Measurements from ENCODE around the gene TMEM139. TPM values are rescaled to one million over a fixed set of nuclear protein-coding genes. Genes with fewer than 3 reads are reported as not detected.
A peak's percentile ranks its signal among the peaks of the same experiment; 100 is the strongest.

Gene TMEM139
- total RNA-seq, 1 donor from 2014 or later = 0.91 TPM

GRCh38 chr7:143285806-143286521, 1.2 kb downstream of the TMEM139 start:
- Mint-ChIP-seq H3K4me1 (peaks cover 72% of the 10 kb centered on the region), H3K9me3 (peaks cover 10% of the 10 kb centered on the region), H3K36me3 (ENCODE audit: low read depth) (peaks cover 8% of the 10 kb centered on the region), H3K4me3 (peak overlapping the region; percentile 93), H3K27me3 (ENCODE audit: low read depth) (no peaks in the 10 kb centered on the region), H3K27ac (ENCODE audit: unreplicated experiment) (no peak overlapping the region)
- TF ChIP-seq, protein P1, sequence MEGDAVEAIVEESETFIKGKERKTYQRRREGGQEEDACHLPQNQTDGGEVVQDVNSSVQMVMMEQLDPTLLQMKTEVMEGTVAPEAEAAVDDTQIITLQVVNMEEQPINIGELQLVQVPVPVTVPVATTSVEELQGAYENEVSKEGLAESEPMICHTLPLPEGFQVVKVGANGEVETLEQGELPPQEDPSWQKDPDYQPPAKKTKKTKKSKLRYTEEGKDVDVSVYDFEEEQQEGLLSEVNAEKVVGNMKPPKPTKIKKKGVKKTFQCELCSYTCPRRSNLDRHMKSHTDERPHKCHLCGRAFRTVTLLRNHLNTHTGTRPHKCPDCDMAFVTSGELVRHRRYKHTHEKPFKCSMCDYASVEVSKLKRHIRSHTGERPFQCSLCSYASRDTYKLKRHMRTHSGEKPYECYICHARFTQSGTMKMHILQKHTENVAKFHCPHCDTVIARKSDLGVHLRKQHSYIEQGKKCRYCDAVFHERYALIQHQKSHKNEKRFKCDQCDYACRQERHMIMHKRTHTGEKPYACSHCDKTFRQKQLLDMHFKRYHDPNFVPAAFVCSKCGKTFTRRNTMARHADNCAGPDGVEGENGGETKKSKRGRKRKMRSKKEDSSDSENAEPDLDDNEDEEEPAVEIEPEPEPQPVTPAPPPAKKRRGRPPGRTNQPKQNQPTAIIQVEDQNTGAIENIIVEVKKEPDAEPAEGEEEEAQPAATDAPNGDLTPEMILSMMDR (conservative IDR thresholded peaks at IDR 0.05) = no peak
- DNase-seq (ENCODE audit: low read depth, low spot score) = no peak

DNA sequence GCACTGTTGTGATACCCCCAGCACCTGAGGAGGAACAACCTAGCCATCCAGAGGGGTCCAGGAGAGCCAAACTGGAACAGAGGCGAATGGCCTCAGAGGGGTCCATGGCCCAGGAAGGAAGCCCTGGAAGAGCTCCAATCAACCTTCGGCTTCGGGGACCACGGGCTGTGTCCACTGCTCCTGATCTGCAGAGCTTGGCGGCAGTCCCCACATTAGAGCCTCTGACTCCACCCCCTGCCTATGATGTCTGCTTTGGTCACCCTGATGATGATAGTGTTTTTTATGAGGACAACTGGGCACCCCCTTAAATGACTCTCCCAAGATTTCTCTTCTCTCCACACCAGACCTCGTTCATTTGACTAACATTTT, 1.7 kb downstream of the TMEM139 start:
- DNase-seq (ENCODE audit: low read depth, low spot score) = no peak
- Mint-ChIP-seq H3K36me3 (ENCODE audit: low read depth) (peaks cover 8% of the 10 kb centered on the region), H3K4me3 (peak overlapping the region; percentile 93), H3K27ac (ENCODE audit: unreplicated experiment) (no peak overlapping the region), H3K9me3 (peaks cover 10% of the 10 kb centered on the region), H3K27me3 (ENCODE audit: low read depth) (no peaks in the 10 kb centered on the region), H3K4me1 (peaks cover 76% of the 10 kb centered on the region)
- TF ChIP-seq, protein P1 (conservative IDR thresholded peaks at IDR 0.05) = no peak

DNA sequence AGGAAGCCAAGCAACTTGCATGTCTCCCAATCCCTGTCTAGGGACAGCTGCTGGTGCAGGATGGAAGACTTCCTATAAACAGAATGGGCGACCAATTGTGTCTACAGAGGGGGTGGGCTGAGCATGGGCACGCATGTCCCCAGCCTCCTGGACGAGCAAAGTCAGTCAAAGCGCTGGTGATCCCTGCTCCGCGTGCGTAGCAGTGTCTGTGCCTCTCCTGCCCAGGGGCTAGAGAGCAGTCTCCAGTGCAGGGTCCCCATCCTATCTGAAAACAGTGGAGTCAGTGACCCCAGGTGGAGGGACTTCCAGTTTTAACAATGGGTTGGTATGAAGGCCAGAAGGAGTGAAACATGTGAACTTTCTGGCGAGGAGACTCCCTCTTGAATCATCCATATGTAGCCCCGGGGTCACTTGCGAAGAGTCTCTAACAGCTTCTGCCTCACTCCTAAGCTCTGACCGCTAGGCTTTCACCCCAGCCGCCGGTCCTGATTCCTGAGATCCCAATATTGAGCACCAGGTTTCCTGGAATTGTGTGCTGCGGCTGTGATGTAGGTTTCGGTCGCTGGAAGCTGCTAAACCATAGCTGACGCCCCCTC, 2.7 kb downstream of the TMEM139 start:
- Mint-ChIP-seq H3K27ac (ENCODE audit: unreplicated experiment) (no peak overlapping the region), H3K27me3 (ENCODE audit: low read depth) (no peaks in the 10 kb centered on the region), H3K4me1 (peaks cover 73% of the 10 kb centered on the region), H3K36me3 (ENCODE audit: low read depth) (peaks cover 10% of the 10 kb centered on the region), H3K9me3 (peaks cover 10% of the 10 kb centered on the region), H3K4me3 (peak overlapping the region; percentile 93)
- TF ChIP-seq, protein P1 (conservative IDR thresholded peaks at IDR 0.05) = no peak
- DNase-seq (ENCODE audit: low read depth, low spot score) = no peak

DNA sequence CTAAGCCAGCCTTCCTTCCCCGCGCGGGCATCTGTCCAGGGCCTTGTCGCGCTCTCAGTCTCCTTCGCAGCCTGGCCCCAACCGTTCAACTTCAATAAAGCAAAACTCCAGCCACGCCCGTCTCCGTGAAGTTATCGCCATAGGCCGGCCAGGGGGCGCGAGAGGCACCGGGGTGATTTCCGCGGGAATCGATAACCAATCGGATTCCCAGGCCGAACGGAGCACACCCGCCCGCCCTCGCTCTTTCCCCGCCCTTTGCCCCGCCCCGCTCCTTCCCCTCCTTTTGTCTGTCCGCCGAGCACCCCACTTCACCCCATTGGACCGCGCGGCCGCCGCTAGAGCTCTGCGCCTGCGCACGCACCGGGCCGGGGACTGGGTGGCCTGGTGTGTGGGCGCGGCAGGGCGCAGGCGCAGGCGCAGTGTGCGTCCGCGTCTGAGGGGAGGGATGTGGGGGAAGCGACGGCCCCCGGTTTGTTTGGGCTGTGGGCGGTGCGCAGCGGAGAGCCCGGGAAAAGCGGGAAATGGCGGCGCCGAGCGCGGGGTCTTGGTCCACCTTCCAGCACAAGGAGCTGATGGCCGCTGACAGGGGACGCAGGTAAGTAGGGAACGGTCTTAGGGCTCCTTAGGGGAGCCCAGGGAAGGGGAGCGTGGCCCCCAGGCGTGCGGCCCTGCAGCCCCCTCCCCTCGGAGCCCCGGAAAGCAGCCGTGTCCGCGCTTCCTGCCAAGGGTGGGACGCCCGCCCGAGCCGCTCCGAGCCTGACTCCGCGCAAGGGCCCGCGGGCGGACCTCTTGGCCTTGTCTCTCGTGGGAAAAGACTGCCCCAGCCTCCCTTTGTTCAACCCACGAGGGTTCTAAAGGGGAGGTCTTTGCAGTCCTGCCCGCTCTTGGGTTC, 3.4 kb downstream of the TMEM139 start, which contains the start of gene CASP2:
Gene CASP2, plus strand, starts transcription at position 417 of the 892 bp plus-strand sequence. Its CDS starts 105 bp downstream, at position 522.
- Mint-ChIP-seq H3K9me3 (peaks cover 10% of the 10 kb centered on the region), H3K27me3 (ENCODE audit: low read depth) (no peaks in the 10 kb centered on the region), H3K36me3 (ENCODE audit: low read depth) (peaks cover 10% of the 10 kb centered on the region), H3K4me1 (peaks cover 72% of the 10 kb centered on the region), H3K27ac (ENCODE audit: unreplicated experiment) (peak within 1 kb of the TSS; percentile 98), H3K4me3 (peak within 1 kb of the TSS; percentile 98)
- DNase-seq (ENCODE audit: low read depth, low spot score) = peak; percentile 94
- TF ChIP-seq, protein P1 (conservative IDR thresholded peaks at IDR 0.05) = peak; percentile 52

GRCh38 chr7:143288836-143289235, 4.1 kb downstream of the TMEM139 start:
- H3K4me3 Mint-ChIP-seq = peak overlapping the region; percentile 98
- TF ChIP-seq, protein P1 (conservative IDR thresholded peaks at IDR 0.05) = no peak
- H3K27ac Mint-ChIP-seq (ENCODE audit: unreplicated experiment) = peak overlapping the region; percentile 98
- peaks cover 10% of the 10 kb centered on the region for H3K9me3 Mint-ChIP-seq
- peaks cover 66% of the 10 kb centered on the region for H3K4me1 Mint-ChIP-seq
- H3K27me3 Mint-ChIP-seq (ENCODE audit: low read depth) = no peaks in the 10 kb centered on the region
- no peak for DNase-seq (ENCODE audit: low read depth, low spot score)
- H3K36me3 Mint-ChIP-seq (ENCODE audit: low read depth) = peaks cover 14% of the 10 kb centered on the region
